ENCODE results near the gene NCK2.

Gene NCK2

GRCh38 chr2:105785095-105785847, 40.6 kb downstream of the NCK2 start:
- H3K4me1 ChIP-seq, result peaks cover 5% of the 10 kb centered on the region
- H3K27ac ChIP-seq, result no peak overlapping the region
- H3K4me3 ChIP-seq (ENCODE audit: low read depth, low read length), result no peak overlapping the region
- no peaks in the 10 kb centered on the region for H3K9me3 ChIP-seq (ENCODE audit: control insufficient read depth, low read length)
- no peak for TF ChIP-seq CTCF (IDR thresholded peaks at IDR 0.05)
- no peak overlapping the region for H3K9ac ChIP-seq
- H3K79me2 ChIP-seq, result peaks cover 69% of the 10 kb centered on the region
- H3K27me3 ChIP-seq (ENCODE audit: control insufficient read depth, insufficient read depth, low read length), result no peaks in the 10 kb centered on the region
- H3K4me2 ChIP-seq (ENCODE audit: low read length), result no peak overlapping the region
- no peaks in the 10 kb centered on the region for H3K36me3 ChIP-seq (ENCODE audit: control insufficient read depth, insufficient read depth, low read length)
- no peak overlapping the region for H2AFZ ChIP-seq

- Histone ChIP-seq H3K27me3 (ENCODE audit: control insufficient read depth, insufficient read depth, low read length) (no peaks in the 10 kb centered on the region), H3K4me3 (ENCODE audit: low read depth, low read length) (no peak overlapping the region), H3K9ac (no peak overlapping the region), H3K36me3 (ENCODE audit: control insufficient read depth, insufficient read depth, low read length) (no peaks in the 10 kb centered on the region), H3K9me3 (ENCODE audit: control insufficient read depth, low read length) (no peaks in the 10 kb centered on the region), H3K4me2 (ENCODE audit: low read length) (no peak overlapping the region), H3K4me1 (peaks cover 5% of the 10 kb centered on the region), H3K27ac (no peak overlapping the region), H2AFZ (no peak overlapping the region), H3K79me2 (peaks cover 70% of the 10 kb centered on the region)
- TF ChIP-seq CTCF (IDR thresholded peaks at IDR 0.05), result no peak
Observed at GRCh38 chr2:105786231-105787230, 41.8 kb downstream of the NCK2 start.

GRCh38 chr2:105787376-105788318, 42.9 kb downstream of the NCK2 start:
- Histone ChIP-seq H3K36me3 (ENCODE audit: control insufficient read depth, insufficient read depth, low read length) (no peaks in the 10 kb centered on the region), H2AFZ (no peak overlapping the region), H3K27me3 (ENCODE audit: control insufficient read depth, insufficient read depth, low read length) (no peaks in the 10 kb centered on the region), H3K4me1 (peaks cover 5% of the 10 kb centered on the region), H3K27ac (no peak overlapping the region), H3K9me3 (ENCODE audit: control insufficient read depth, low read length) (no peaks in the 10 kb centered on the region), H3K9ac (no peak overlapping the region), H3K4me3 (ENCODE audit: low read depth, low read length) (no peak overlapping the region), H3K79me2 (peaks cover 68% of the 10 kb centered on the region), H3K4me2 (ENCODE audit: low read length) (no peak overlapping the region)
- no peak for TF ChIP-seq CTCF (IDR thresholded peaks at IDR 0.05)

GRCh38 chr2:105788670-105789290, 44.1 kb downstream of the NCK2 start:
- H3K27ac ChIP-seq, result no peak overlapping the region
- no peaks in the 10 kb centered on the region for H3K36me3 ChIP-seq (ENCODE audit: control insufficient read depth, insufficient read depth, low read length)
- no peaks in the 10 kb centered on the region for H3K27me3 ChIP-seq (ENCODE audit: control insufficient read depth, insufficient read depth, low read length)
- H3K79me2 ChIP-seq, result peaks cover 66% of the 10 kb centered on the region
- peaks cover 5% of the 10 kb centered on the region for H3K4me1 ChIP-seq
- no peaks in the 10 kb centered on the region for H3K9me3 ChIP-seq (ENCODE audit: control insufficient read depth, low read length)
- no peak overlapping the region for H2AFZ ChIP-seq
- no peak overlapping the region for H3K9ac ChIP-seq
- no peak overlapping the region for H3K4me3 ChIP-seq (ENCODE audit: low read depth, low read length)
- TF ChIP-seq CTCF (IDR thresholded peaks at IDR 0.05), result no peak
- no peak overlapping the region for H3K4me2 ChIP-seq (ENCODE audit: low read length)
